MCF 10A (cell line): ENCODE data around the gene CFAP43. TPM values are rescaled to one million over a fixed set of nuclear protein-coding genes. Genes with fewer than 3 reads are reported as not detected.

Source experiments
- BruUV-seq: library from RNA; stranded (reverse); fragments of 400-500 nt; replicated peaks from 2 replicates; lab custom pipeline; 2021; lab: Mats Ljungman, UMichigan
- CTCF ChIA-PET: fragments of 300-600 bp; sonication (Branson Sonifier 250); formaldehyde crosslinking; extraction: SDS; loops from one replicate; lab custom pipeline; 2021; ENCODE audit warnings: antibody characterized with exemption, inconsistent platforms; lab: Yijun Ruan, JAX
- POLR2A ChIA-PET: fragments of 300-600, 350-650 bp; sonication (Branson Sonifier 250); formaldehyde crosslinking; extraction: SDS; loops from one replicate; lab custom pipeline; 2020; ENCODE audit warnings: antibody characterized with exemption, inconsistent platforms; lab: Yijun Ruan, JAX
- DNase-seq: peaks from one replicate; pipeline ENCODE4 v3.0.0-alpha.2; 2018; ENCODE audit not compliant: unreplicated experiment
- H3K27ac Mint-ChIP-seq: one replicate; pipeline ENCODE4 v1.8.0; 2022; ENCODE audit warnings: mild to moderate bottlenecking, low read depth, mixed read lengths; ENCODE audit not compliant: unreplicated experiment
- H3K27me3 Mint-ChIP-seq: one replicate; pipeline ENCODE4 v1.8.0; 2022; ENCODE audit warnings: mixed read lengths; ENCODE audit not compliant: insufficient read depth, unreplicated experiment
- H3K36me3 Mint-ChIP-seq: one replicate; pipeline ENCODE4 v1.8.0; 2022; ENCODE audit warnings: mild to moderate bottlenecking, moderate library complexity, mixed read lengths; ENCODE audit not compliant: insufficient read depth, unreplicated experiment
- H3K4me1 Mint-ChIP-seq: one replicate; pipeline ENCODE4 v1.8.0; 2022; ENCODE audit warnings: mixed read lengths; ENCODE audit not compliant: insufficient read depth, unreplicated experiment
- H3K4me3 Mint-ChIP-seq: one replicate; pipeline ENCODE4 v1.8.0; 2022; ENCODE audit warnings: mild to moderate bottlenecking, moderate library complexity, mixed read lengths; ENCODE audit not compliant: unreplicated experiment
- H3K9me3 Mint-ChIP-seq: one replicate; pipeline ENCODE4 v1.8.0; 2022; ENCODE audit warnings: mixed read lengths; ENCODE audit not compliant: unreplicated experiment
- intact Hi-C: fragments of 100-400 bp; cut with micrococcal nuclease; formaldehyde crosslinking; loops from 2 replicates; pipeline ENCODE4 v1.14.1; 2022
- total RNA-seq: library from RNA; stranded (reverse); gene quantifications from 2 replicates; pipeline ENCODE4 v1.2.3, GENCODE V29; 2022
- TF ChIP-seq, protein P1 (sequence below): fragments of 200-600 bp; IDR thresholded peaks from one replicate; pipeline ENCODE4 v1.8.0; 2022; ENCODE audit warnings: antibody characterized with exemption, mild to moderate bottlenecking; ENCODE audit not compliant: unreplicated experiment

CFAP43 gene
- total RNA-seq, 1 experiment from 2014 or later = 0.42 TPM

DNA sequence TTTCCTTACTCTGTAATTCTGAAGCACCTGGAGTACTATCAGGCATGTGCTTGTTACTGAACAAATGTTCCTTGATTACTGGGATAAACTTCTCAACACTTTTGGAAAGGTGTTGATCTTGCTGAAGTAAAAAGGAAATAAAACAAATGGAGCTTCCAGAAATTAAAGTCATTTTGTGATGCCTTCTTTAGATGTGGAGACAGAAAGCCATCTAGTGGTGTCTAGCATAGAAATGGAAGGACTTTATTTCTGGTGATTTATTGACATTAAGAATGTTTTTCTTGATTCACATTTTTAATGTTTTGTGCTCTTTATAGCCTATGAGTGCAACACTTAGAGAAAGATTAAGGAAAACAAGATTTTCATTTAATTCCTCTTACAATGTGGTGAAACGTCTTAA, 108.8 kb downstream of the CFAP43 start:
- H3K9me3 Mint-ChIP-seq = no peaks in the 10 kb centered on the region
- peaks cover 18% of the 10 kb centered on the region for H3K36me3 Mint-ChIP-seq
- intact Hi-C loops = loop anchor here (1.0 to 5.0 kb wide), 7 partner anchors 74 to 411 kb away; partner anchors contain the start of gene CFAP58
- DNase-seq = peak; percentile 44
- CTCF ChIA-PET = interaction anchor here (0.8 to 7.4 kb wide), 14 partner anchors 17 to 411 kb away, joined by 3 to 157 read pairs (median 4); no protein-coding TSS in a partner anchor
- peak overlapping the region; percentile 41 for H3K4me3 Mint-ChIP-seq
- POLR2A ChIA-PET = interaction anchor here (0.6 to 14.6 kb wide), 21 partner anchors 8 to 253 kb away, joined by 3 to 1749 read pairs (median 11); partner anchors contain the start of genes COL17A1, GSTO1 and SLK
- H3K27ac Mint-ChIP-seq = no peak overlapping the region
- BruUV-seq = no TSS peak
- no peaks in the 10 kb centered on the region for H3K27me3 Mint-ChIP-seq
- peaks cover 28% of the 10 kb centered on the region for H3K4me1 Mint-ChIP-seq
- TF ChIP-seq, protein P1, sequence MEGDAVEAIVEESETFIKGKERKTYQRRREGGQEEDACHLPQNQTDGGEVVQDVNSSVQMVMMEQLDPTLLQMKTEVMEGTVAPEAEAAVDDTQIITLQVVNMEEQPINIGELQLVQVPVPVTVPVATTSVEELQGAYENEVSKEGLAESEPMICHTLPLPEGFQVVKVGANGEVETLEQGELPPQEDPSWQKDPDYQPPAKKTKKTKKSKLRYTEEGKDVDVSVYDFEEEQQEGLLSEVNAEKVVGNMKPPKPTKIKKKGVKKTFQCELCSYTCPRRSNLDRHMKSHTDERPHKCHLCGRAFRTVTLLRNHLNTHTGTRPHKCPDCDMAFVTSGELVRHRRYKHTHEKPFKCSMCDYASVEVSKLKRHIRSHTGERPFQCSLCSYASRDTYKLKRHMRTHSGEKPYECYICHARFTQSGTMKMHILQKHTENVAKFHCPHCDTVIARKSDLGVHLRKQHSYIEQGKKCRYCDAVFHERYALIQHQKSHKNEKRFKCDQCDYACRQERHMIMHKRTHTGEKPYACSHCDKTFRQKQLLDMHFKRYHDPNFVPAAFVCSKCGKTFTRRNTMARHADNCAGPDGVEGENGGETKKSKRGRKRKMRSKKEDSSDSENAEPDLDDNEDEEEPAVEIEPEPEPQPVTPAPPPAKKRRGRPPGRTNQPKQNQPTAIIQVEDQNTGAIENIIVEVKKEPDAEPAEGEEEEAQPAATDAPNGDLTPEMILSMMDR = peak; percentile 55

DNA sequence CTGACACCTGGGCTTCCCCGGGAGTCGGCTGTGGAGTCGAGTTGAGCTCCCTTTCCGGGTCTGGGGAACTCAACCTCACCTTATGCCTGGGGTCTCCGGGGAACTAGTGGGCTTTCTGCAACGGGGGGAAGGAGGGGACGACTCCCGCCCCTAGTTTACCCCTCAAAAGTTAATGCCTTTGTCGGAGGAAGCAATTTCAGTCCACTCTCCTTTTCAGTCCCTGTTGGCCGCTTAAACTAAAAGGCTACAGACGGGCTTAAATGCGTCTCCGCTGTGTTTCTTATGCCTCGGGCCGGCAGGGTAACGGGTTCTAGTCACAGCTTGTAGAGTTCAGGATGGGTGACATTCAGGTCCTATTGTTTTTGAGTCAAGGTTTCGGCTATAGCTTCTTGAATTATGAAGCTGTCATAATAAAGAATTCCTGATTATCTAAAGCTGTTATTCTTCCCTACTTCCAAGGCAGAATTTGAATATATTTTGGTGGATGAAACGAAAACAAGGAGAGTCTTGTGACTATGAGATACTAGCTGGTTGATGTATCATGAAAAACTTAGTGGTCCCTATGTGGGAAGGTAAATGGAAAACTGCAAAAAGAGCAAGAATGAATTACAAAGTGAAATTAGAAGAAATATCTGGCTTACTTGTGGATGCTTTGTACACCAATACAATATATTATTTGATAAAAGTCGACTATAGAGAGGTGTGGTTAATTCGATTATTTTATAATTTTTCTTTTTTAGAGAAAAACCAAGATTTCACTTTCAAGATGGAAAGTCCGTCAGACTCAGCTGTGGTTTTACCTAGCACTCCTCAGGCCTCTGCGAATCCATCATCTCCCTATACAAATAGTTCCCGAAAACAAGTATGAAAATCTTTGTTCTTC, 109.7 kb downstream of the CFAP43 start:
- peaks cover 37% of the 10 kb centered on the region for H3K4me1 Mint-ChIP-seq
- H3K36me3 Mint-ChIP-seq = peaks cover 18% of the 10 kb centered on the region
- H3K27me3 Mint-ChIP-seq = no peaks in the 10 kb centered on the region
- H3K27ac Mint-ChIP-seq = peak overlapping the region; percentile 99
- H3K4me3 Mint-ChIP-seq = peak overlapping the region; percentile 79
- H3K9me3 Mint-ChIP-seq = no peaks in the 10 kb centered on the region
- intact Hi-C loops = loop anchor here (1.0 to 5.0 kb wide), 7 partner anchors 73 to 410 kb away; partner anchors contain the start of gene CFAP58
- TF ChIP-seq, protein P1 = no peak
- no TSS peak for BruUV-seq
- POLR2A ChIA-PET = interaction anchor here (0.5 to 14.6 kb wide), 43 partner anchors 8 to 365 kb away, joined by 3 to 1749 read pairs (median 6); partner anchors contain the start of genes CFAP43, COL17A1, GSTO1 and GSTO2
- no peak for DNase-seq
- CTCF ChIA-PET = interaction anchor here (0.6 to 7.4 kb wide), 27 partner anchors 13 to 246 kb away, joined by 3 to 157 read pairs (median 4); no protein-coding TSS in a partner anchor

DNA sequence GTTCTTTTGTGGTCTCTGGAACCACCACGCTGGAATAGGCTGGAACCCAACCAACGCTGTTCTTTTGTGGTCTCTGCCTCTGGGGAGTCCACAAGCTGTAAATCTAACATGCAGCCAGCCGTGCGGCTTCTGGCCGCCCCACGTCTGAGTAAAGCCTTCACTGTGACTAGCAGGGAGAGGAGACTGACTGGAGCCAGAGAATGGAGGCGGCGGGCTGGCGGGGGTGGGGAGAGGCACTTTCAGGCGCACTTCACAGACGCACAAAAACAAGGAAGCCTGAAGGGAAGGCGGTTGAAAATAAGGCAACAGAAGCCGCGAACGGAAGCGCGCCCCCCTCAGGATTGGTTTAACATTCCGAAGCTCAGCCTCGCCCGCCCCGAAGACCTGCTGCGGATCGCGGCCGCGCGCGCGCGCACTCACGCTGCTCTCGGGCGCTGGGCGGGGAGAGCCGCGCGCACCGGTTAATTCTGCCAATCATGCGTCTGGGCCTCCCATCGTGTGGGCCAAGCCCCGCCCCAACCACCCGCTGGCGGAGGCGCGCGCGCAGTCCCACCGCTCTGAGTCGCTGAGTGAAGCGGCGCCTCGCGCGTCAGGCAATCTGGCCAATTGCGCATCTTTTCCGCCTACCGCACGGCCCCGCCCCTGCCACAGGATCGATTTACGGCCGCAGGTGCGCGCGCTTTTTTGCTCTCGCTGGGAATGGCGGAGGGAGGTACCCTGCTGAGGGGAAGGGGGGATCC, 110.5 kb downstream of the CFAP43 start, which contains the start of gene SFR1:
Gene SFR1, plus strand, starts transcription at position 687 of the 740 bp plus-strand sequence. Its CDS starts 13 bp downstream, at position 700.
- Mint-ChIP-seq H3K36me3 (peaks cover 18% of the 10 kb centered on the region), H3K4me3 (peak within 1 kb of the TSS; percentile 79), H3K27me3 (no peaks in the 10 kb centered on the region), H3K4me1 (peaks cover 45% of the 10 kb centered on the region), H3K9me3 (no peaks in the 10 kb centered on the region), H3K27ac (peak within 1 kb of the TSS; percentile 99)
- ChIA-PET POLR2A (interaction anchor here (0.5 to 14.6 kb wide), 49 partner anchors 9 to 364 kb away, joined by 3 to 1749 read pairs (median 6); partner anchors contain the start of genes CFAP43, COL17A1, GSTO1 and GSTO2), CTCF (interaction anchor here (0.6 to 7.4 kb wide), 31 partner anchors 12 to 250 kb away, joined by 3 to 157 read pairs (median 4); no protein-coding TSS in a partner anchor)
- BruUV-seq = no TSS peak
- intact Hi-C loops = loop anchor here (1.0 to 5.0 kb wide), 5 partner anchors 36 to 409 kb away; partner anchors contain the start of genes CFAP58 and COL17A1
- TF ChIP-seq, protein P1 = peak; percentile 52
- DNase-seq = peak; percentile 98
